ENCODE data around the gene NQO1. TPM values are rescaled to one million over a fixed set of nuclear protein-coding genes. Genes with fewer than 3 reads are reported as not detected.

NQO1 gene
- total RNA-seq, 1 donor from 2014 or later: 74.5 TPM

- Histone ChIP-seq H3K79me2 (ENCODE audit: insufficient read depth, low read length) (peaks cover 48% of the 10 kb centered on the region), H3K36me3 (ENCODE audit: insufficient read depth, low read length) (peaks cover 11% of the 10 kb centered on the region), H2AFZ (ENCODE audit: low read depth, low read length) (no peak overlapping the region), H3K9ac (ENCODE audit: low read length) (no peak overlapping the region), H3K4me1 (ENCODE audit: insufficient read depth, low read length) (peaks cover 8% of the 10 kb centered on the region), H3K9me3 (ENCODE audit: insufficient read depth, low read depth, low read length) (no peaks in the 10 kb centered on the region), H4K20me1 (ENCODE audit: insufficient read depth, low read length) (peaks cover 13% of the 10 kb centered on the region), H3K4me2 (ENCODE audit: low read length) (no peak overlapping the region), H3K27ac (ENCODE audit: low read depth, low read length) (no peak overlapping the region), H3K27me3 (ENCODE audit: insufficient read depth, low read length) (no peaks in the 10 kb centered on the region), H3K4me3 (ENCODE audit: insufficient read depth, low read depth, low read length) (no peak overlapping the region)
- FAIRE-seq (no peak), DNase-seq (ENCODE audit: low read depth) (no peak)
- Mint-ChIP-seq H3K27ac (ENCODE audit: unreplicated experiment) (no peak overlapping the region), H3K4me3 (ENCODE audit: unreplicated experiment) (no peak overlapping the region), H3K4me1 (ENCODE audit: low read depth, unreplicated experiment) (peaks cover 4% of the 10 kb centered on the region), H3K9me3 (ENCODE audit: unreplicated experiment) (no peaks in the 10 kb centered on the region), H3K36me3 (ENCODE audit: low read depth, unreplicated experiment) (peaks cover 21% of the 10 kb centered on the region), H3K27me3 (ENCODE audit: low read depth, unreplicated experiment) (no peaks in the 10 kb centered on the region)
- TF ChIP-seq EZH2 (IDR thresholded peaks at IDR 0.05; ENCODE audit: insufficient read depth, low read length) (no peak), CTCF (IDR thresholded peaks at IDR 0.05; ENCODE audit: insufficient read depth, low read depth, low read length) (no peak)
These were observed 5.4 kb downstream of the NQO1 start for GRCh38 chr16:69720822-69721430.

GRCh38 chr16:69718111-69718764 is 8.1 kb downstream of the NQO1 start:
- no peaks in the 10 kb centered on the region for H3K9me3 ChIP-seq (ENCODE audit: insufficient read depth, low read depth, low read length)
- no peak overlapping the region for H2AFZ ChIP-seq (ENCODE audit: low read depth, low read length)
- Mint-ChIP-seq H3K27me3 (ENCODE audit: low read depth, unreplicated experiment) (no peaks in the 10 kb centered on the region), H3K4me3 (ENCODE audit: unreplicated experiment) (no peak overlapping the region), H3K27ac (ENCODE audit: unreplicated experiment) (no peak overlapping the region), H3K9me3 (ENCODE audit: unreplicated experiment) (no peaks in the 10 kb centered on the region), H3K36me3 (ENCODE audit: low read depth, unreplicated experiment) (peaks cover 26% of the 10 kb centered on the region), H3K4me1 (ENCODE audit: low read depth, unreplicated experiment) (no peaks in the 10 kb centered on the region)
- H3K27me3 ChIP-seq (ENCODE audit: insufficient read depth, low read length): no peaks in the 10 kb centered on the region
- H3K4me2 ChIP-seq (ENCODE audit: low read length): no peak overlapping the region
- no peak overlapping the region for H3K9ac ChIP-seq (ENCODE audit: low read length)
- no peaks in the 10 kb centered on the region for H3K4me1 ChIP-seq (ENCODE audit: insufficient read depth, low read length)
- H3K36me3 ChIP-seq (ENCODE audit: insufficient read depth, low read length): peaks cover 22% of the 10 kb centered on the region
- no peak for TF ChIP-seq CTCF (IDR thresholded peaks at IDR 0.05; ENCODE audit: insufficient read depth, low read depth, low read length)
- no peak for TF ChIP-seq EZH2 (IDR thresholded peaks at IDR 0.05; ENCODE audit: insufficient read depth, low read length)
- FAIRE-seq (no peak), DNase-seq (ENCODE audit: low read depth) (no peak)
- peaks cover 23% of the 10 kb centered on the region for H3K79me2 ChIP-seq (ENCODE audit: insufficient read depth, low read length)
- H4K20me1 ChIP-seq (ENCODE audit: insufficient read depth, low read length): peaks cover 13% of the 10 kb centered on the region
- no peak overlapping the region for H3K4me3 ChIP-seq (ENCODE audit: insufficient read depth, low read depth, low read length)
- no peak overlapping the region for H3K27ac ChIP-seq (ENCODE audit: low read depth, low read length)

GRCh38 chr16:69717066-69717465 is 9.3 kb downstream of the NQO1 start:
- H3K27me3 ChIP-seq (ENCODE audit: insufficient read depth, low read length): no peaks in the 10 kb centered on the region
- no peak overlapping the region for H3K9ac ChIP-seq (ENCODE audit: low read length)
- Mint-ChIP-seq H3K36me3 (ENCODE audit: low read depth, unreplicated experiment) (peaks cover 26% of the 10 kb centered on the region), H3K4me3 (ENCODE audit: unreplicated experiment) (no peak overlapping the region), H3K9me3 (ENCODE audit: unreplicated experiment) (no peaks in the 10 kb centered on the region), H3K4me1 (ENCODE audit: low read depth, unreplicated experiment) (no peaks in the 10 kb centered on the region), H3K27me3 (ENCODE audit: low read depth, unreplicated experiment) (no peaks in the 10 kb centered on the region), H3K27ac (ENCODE audit: unreplicated experiment) (no peak overlapping the region)
- FAIRE-seq: no peak
- peaks cover 16% of the 10 kb centered on the region for H3K79me2 ChIP-seq (ENCODE audit: insufficient read depth, low read length)
- no peak overlapping the region for H3K4me3 ChIP-seq (ENCODE audit: insufficient read depth, low read depth, low read length)
- peaks cover 4% of the 10 kb centered on the region for H3K4me1 ChIP-seq (ENCODE audit: insufficient read depth, low read length)
- H3K4me2 ChIP-seq (ENCODE audit: low read length): no peak overlapping the region
- no peak overlapping the region for H2AFZ ChIP-seq (ENCODE audit: low read depth, low read length)
- H3K9me3 ChIP-seq (ENCODE audit: insufficient read depth, low read depth, low read length): no peaks in the 10 kb centered on the region
- peaks cover 16% of the 10 kb centered on the region for H4K20me1 ChIP-seq (ENCODE audit: insufficient read depth, low read length)
- H3K36me3 ChIP-seq (ENCODE audit: insufficient read depth, low read length): peaks cover 32% of the 10 kb centered on the region
- H3K27ac ChIP-seq (ENCODE audit: low read depth, low read length): no peak overlapping the region
- no peak for DNase-seq (ENCODE audit: low read depth)
- TF ChIP-seq EZH2 (IDR thresholded peaks at IDR 0.05; ENCODE audit: insufficient read depth, low read length): no peak
- TF ChIP-seq CTCF (IDR thresholded peaks at IDR 0.05; ENCODE audit: insufficient read depth, low read depth, low read length): no peak

Measured in astrocyte (in vitro differentiated cells and primary cell).